GM23338 (cell line): ENCODE data around the gene FCHO2. TPM values are rescaled to one million over a fixed set of nuclear protein-coding genes. Genes with fewer than 3 reads are reported as not detected.

Experiments used
- CREB1 ChIP-seq: fragments of 250-450 bp; sonication (Bioruptor Pico); IDR thresholded peaks from 2 replicates; pipeline ENCODE4 v1.5.0; 2020; ENCODE audit warnings: low read depth, mild to moderate bottlenecking, moderate library complexity
- EZH2phosphoT487 ChIP-seq: fragments of 200-600 bp; sonication (generic); IDR thresholded peaks from one replicate; pipeline ENCODE4 v1.8.1; 2018; ENCODE audit warnings: antibody characterized with exemption; ENCODE audit not compliant: unreplicated experiment
- JUNB ChIP-seq: IDR thresholded peaks from one replicate; pipeline ENCODE4 v1.6.1; 2016; ENCODE audit warnings: antibody characterized with exemption; ENCODE audit not compliant: unreplicated experiment
- POLR2AphosphoS5 ChIP-seq: IDR thresholded peaks from 2 replicates; pipeline ENCODE4 v1.6.1; 2016; ENCODE audit warnings: antibody characterized with exemption, low read depth
- STAT1 ChIP-seq: IDR thresholded peaks from one replicate; pipeline ENCODE4 v1.6.1; 2016; ENCODE audit warnings: antibody characterized with exemption; ENCODE audit not compliant: unreplicated experiment
- ZNF114 ChIP-seq: fragments of 250-450 bp; sonication (Bioruptor Pico); IDR thresholded peaks from 2 replicates; pipeline ENCODE4 v1.5.0; 2020; ENCODE audit warnings: mild to moderate bottlenecking, moderate library complexity
- ZNF331 ChIP-seq: fragments of 250-450 bp; sonication (Bioruptor Pico); IDR thresholded peaks from 2 replicates; pipeline ENCODE4 v1.5.0; 2020; ENCODE audit warnings: low read depth, mild to moderate bottlenecking, moderate library complexity
- polyA plus RNA-seq: library from polyadenylated mRNA; unstranded; fragments of >200 nt; fragmentation: Nextera tagmentation; extraction: Ambion mirVana; gene quantifications from 2 replicates; pipeline ENCODE4 v1.2.1, GENCODE V29; 2016
- total RNA-seq: library from RNA; depleted of rRNA; stranded (reverse); fragments of >200 nt; shearing (Covaris generic); gene quantifications from 2 replicates; pipeline ENCODE4 v1.2.3, GENCODE V29; 2014
- TF ChIP-seq, protein P1 (sequence below): fragments of 250-450 bp; sonication (Bioruptor Pico); IDR thresholded peaks from 2 replicates; pipeline ENCODE4 v1.5.0; 2020; ENCODE audit warnings: mild to moderate bottlenecking, moderate library complexity
- TF ChIP-seq, protein P2 (sequence below): IDR thresholded peaks from 2 replicates; pipeline ENCODE4 v1.6.1; 2016; ENCODE audit warnings: antibody characterized with exemption
- TF ChIP-seq, protein P3 (sequence below): IDR thresholded peaks from one replicate; pipeline ENCODE4 v1.6.1; 2018; ENCODE audit warnings: antibody characterized with exemption; ENCODE audit not compliant: unreplicated experiment

FCHO2 gene
- total and polyA plus RNA-seq, 2 experiments from 2014 or later: 8.4 to 10.1 TPM

DNA sequence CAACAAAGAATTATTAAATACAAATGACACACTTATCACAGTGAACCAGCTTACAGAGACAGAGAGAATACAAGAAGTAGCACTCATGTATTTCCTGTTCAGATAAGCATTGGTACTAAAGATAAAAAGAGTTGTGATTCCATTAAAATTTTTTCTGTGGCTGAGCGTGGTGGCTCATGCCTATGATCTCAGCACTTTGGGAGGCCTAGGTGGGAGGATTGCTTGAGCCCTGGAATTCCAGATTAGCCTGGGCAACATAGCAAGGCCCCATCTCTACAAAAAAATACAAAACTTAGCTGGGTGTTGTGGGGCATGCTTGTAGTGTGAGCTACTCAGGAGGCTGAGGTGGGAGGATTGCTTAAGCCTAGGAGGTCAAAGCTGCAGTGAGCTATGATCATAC is 32.9 kb downstream of the FCHO2 start (continued):
- TF ChIP-seq, protein P1, sequence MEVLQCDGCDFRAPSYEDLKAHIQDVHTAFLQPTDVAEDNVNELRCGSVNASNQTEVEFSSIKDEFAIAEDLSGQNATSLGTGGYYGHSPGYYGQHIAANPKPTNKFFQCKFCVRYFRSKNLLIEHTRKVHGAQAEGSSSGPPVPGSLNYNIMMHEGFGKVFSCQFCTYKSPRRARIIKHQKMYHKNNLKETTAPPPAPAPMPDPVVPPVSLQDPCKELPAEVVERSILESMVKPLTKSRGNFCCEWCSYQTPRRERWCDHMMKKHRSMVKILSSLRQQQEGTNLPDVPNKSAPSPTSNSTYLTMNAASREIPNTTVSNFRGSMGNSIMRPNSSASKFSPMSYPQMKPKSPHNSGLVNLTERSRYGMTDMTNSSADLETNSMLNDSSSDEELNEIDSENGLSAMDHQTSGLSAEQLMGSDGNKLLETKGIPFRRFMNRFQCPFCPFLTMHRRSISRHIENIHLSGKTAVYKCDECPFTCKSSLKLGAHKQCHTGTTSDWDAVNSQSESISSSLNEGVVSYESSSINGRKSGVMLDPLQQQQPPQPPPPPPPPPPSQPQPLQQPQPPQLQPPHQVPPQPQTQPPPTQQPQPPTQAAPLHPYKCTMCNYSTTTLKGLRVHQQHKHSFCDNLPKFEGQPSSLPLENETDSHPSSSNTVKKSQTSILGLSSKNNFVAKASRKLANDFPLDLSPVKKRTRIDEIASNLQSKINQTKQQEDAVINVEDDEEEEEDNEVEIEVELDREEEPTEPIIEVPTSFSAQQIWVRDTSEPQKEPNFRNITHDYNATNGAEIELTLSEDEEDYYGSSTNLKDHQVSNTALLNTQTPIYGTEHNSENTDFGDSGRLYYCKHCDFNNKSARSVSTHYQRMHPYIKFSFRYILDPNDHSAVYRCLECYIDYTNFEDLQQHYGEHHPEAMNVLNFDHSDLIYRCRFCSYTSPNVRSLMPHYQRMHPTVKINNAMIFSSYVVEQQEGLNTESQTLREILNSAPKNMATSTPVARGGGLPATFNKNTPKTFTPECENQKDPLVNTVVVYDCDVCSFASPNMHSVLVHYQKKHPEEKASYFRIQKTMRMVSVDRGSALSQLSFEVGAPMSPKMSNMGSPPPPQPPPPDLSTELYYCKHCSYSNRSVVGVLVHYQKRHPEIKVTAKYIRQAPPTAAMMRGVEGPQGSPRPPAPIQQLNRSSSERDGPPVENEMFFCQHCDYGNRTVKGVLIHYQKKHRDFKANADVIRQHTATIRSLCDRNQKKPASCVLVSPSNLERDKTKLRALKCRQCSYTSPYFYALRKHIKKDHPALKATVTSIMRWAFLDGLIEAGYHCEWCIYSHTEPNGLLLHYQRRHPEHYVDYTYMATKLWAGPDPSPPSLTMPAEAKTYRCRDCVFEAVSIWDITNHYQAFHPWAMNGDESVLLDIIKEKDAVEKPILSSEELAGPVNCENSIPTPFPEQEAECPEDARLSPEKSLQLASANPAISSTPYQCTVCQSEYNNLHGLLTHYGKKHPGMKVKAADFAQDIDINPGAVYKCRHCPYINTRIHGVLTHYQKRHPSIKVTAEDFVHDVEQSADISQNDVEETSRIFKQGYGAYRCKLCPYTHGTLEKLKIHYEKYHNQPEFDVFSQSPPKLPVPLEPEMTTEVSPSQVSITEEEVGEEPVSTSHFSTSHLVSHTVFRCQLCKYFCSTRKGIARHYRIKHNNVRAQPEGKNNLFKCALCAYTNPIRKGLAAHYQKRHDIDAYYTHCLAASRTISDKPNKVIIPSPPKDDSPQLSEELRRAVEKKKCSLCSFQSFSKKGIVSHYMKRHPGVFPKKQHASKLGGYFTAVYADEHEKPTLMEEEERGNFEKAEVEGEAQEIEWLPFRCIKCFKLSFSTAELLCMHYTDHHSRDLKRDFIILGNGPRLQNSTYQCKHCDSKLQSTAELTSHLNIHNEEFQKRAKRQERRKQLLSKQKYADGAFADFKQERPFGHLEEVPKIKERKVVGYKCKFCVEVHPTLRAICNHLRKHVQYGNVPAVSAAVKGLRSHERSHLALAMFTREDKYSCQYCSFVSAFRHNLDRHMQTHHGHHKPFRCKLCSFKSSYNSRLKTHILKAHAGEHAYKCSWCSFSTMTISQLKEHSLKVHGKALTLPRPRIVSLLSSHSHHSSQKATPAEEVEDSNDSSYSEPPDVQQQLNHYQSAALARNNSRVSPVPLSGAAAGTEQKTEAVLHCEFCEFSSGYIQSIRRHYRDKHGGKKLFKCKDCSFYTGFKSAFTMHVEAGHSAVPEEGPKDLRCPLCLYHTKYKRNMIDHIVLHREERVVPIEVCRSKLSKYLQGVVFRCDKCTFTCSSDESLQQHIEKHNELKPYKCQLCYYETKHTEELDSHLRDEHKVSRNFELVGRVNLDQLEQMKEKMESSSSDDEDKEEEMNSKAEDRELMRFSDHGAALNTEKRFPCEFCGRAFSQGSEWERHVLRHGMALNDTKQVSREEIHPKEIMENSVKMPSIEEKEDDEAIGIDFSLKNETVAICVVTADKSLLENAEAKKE (CRISPR knock-in tag): no peak
- TF ChIP-seq STAT1: no peak
- TF ChIP-seq, protein P2, sequence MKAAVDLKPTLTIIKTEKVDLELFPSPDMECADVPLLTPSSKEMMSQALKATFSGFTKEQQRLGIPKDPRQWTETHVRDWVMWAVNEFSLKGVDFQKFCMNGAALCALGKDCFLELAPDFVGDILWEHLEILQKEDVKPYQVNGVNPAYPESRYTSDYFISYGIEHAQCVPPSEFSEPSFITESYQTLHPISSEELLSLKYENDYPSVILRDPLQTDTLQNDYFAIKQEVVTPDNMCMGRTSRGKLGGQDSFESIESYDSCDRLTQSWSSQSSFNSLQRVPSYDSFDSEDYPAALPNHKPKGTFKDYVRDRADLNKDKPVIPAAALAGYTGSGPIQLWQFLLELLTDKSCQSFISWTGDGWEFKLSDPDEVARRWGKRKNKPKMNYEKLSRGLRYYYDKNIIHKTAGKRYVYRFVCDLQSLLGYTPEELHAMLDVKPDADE: no peak
- no peak for TF ChIP-seq CREB1
- no peak for TF ChIP-seq EZH2phosphoT487
- no peak for TF ChIP-seq POLR2AphosphoS5
- TF ChIP-seq ZNF331: no peak
- TF ChIP-seq, protein P3, sequence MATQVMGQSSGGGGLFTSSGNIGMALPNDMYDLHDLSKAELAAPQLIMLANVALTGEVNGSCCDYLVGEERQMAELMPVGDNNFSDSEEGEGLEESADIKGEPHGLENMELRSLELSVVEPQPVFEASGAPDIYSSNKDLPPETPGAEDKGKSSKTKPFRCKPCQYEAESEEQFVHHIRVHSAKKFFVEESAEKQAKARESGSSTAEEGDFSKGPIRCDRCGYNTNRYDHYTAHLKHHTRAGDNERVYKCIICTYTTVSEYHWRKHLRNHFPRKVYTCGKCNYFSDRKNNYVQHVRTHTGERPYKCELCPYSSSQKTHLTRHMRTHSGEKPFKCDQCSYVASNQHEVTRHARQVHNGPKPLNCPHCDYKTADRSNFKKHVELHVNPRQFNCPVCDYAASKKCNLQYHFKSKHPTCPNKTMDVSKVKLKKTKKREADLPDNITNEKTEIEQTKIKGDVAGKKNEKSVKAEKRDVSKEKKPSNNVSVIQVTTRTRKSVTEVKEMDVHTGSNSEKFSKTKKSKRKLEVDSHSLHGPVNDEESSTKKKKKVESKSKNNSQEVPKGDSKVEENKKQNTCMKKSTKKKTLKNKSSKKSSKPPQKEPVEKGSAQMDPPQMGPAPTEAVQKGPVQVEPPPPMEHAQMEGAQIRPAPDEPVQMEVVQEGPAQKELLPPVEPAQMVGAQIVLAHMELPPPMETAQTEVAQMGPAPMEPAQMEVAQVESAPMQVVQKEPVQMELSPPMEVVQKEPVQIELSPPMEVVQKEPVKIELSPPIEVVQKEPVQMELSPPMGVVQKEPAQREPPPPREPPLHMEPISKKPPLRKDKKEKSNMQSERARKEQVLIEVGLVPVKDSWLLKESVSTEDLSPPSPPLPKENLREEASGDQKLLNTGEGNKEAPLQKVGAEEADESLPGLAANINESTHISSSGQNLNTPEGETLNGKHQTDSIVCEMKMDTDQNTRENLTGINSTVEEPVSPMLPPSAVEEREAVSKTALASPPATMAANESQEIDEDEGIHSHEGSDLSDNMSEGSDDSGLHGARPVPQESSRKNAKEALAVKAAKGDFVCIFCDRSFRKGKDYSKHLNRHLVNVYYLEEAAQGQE: no peak
- no peak for TF ChIP-seq ZNF114 (CRISPR knock-in tag)
- TF ChIP-seq JUNB: no peak
